Right lobe of liver (tissue), 4 donors: ENCODE measurements around the gene CCDC80.

Source experiments
- POLR2A ChIP-seq: fragments of 450-650 bp; IDR thresholded peaks from one replicate; pipeline ENCODE4 v1.6.1; 2017; ENCODE audit warnings: antibody characterized with exemption, mild to moderate bottlenecking
- TF ChIP-seq, protein P1 (sequence below), 4 donors: fragments of 200-600 bp in 3 of 4; fragments of 450-650 bp in 1 of 4; IDR thresholded peaks; one replicate each; pipeline versions ENCODE4 v1.5.1 to v1.8.0; 2016 to 2022; ENCODE audit warnings: antibody characterized with exemption in 4 of 4, mild to moderate bottlenecking in 2 of 4
- donor health status: DM: no; HTN: no; CAD: no.
- donor health status: DM: no; HTN: no; CAD: no.
- donor health status: DM: no; HTN: yes; CAD: no.

GRCh38 chr3:112632596-112632995 is 8.3 kb downstream of the CCDC80 start:
- no peak for TF ChIP-seq POLR2A
- TF ChIP-seq, protein P1, sequence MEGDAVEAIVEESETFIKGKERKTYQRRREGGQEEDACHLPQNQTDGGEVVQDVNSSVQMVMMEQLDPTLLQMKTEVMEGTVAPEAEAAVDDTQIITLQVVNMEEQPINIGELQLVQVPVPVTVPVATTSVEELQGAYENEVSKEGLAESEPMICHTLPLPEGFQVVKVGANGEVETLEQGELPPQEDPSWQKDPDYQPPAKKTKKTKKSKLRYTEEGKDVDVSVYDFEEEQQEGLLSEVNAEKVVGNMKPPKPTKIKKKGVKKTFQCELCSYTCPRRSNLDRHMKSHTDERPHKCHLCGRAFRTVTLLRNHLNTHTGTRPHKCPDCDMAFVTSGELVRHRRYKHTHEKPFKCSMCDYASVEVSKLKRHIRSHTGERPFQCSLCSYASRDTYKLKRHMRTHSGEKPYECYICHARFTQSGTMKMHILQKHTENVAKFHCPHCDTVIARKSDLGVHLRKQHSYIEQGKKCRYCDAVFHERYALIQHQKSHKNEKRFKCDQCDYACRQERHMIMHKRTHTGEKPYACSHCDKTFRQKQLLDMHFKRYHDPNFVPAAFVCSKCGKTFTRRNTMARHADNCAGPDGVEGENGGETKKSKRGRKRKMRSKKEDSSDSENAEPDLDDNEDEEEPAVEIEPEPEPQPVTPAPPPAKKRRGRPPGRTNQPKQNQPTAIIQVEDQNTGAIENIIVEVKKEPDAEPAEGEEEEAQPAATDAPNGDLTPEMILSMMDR (IDR thresholded peaks at IDR 0.05), result no peak
